Measurements from ENCODE around the gene FUT3. TPM values are rescaled to one million over a fixed set of nuclear protein-coding genes. Genes with fewer than 3 reads are reported as not detected.

FUT3 gene
- total and polyA plus RNA-seq, 2 of the 8 experiments (the other 6 are each of a cell fraction or from before 2014, with no cell fraction given) = 0.15 to 0.63 TPM

GRCh38 chr19:5824751-5825150 lies 26.5 kb downstream of the FUT3 start (continued):
- no peak for TF ChIP-seq FOSL1 (IDR thresholded peaks at IDR 0.05; ENCODE audit: insufficient read depth, low read depth, low read length)
- no peak for TF ChIP-seq GABPA (IDR thresholded peaks at IDR 0.05; ENCODE audit: borderline replicate concordance, insufficient read depth, low read length)
- TF ChIP-seq SAP30 (IDR thresholded peaks at IDR 0.05; ENCODE audit: insufficient read depth, insufficient replicate concordance, low read length) = no peak
- TF ChIP-seq EZH2 (IDR thresholded peaks at IDR 0.05; ENCODE audit: low read depth, low read length, severe bottlenecking) = no peak
- TF ChIP-seq POU5F1 (IDR thresholded peaks at IDR 0.05; ENCODE audit: low read depth, low read length) = no peak
- TF ChIP-seq BRCA1 (IDR thresholded peaks at IDR 0.05; ENCODE audit: low read depth, low read length) = no peak
- TF ChIP-seq TAF1 (IDR thresholded peaks at IDR 0.05; ENCODE audit: low read depth, low read length) = no peak

Measured in H1 (cell line).